HEK293 (cell line): ENCODE results near the gene GADD45GIP1.

Experiments used
- CTCF ChIP-seq: fragments of 450-650 bp; formaldehyde crosslinking; IDR thresholded peaks from 2 replicates; pipeline ENCODE4 v1.5.1; 2016; ENCODE audit warnings: missing biosample characterization, missing genetic modification characterization
- HIC1 ChIP-seq: fragments of 450-650 bp; formaldehyde crosslinking; IDR thresholded peaks from 2 replicates; pipeline ENCODE4 v1.5.1; 2016; ENCODE audit warnings: missing biosample characterization, missing genetic modification characterization
- INSM2 ChIP-seq: fragments of 450-650 bp; formaldehyde crosslinking; IDR thresholded peaks from 2 replicates; pipeline ENCODE4 v1.5.1; 2016; ENCODE audit warnings: missing biosample characterization, missing genetic modification characterization
- KLF9 ChIP-seq: fragments of 450-650 bp; formaldehyde crosslinking; IDR thresholded peaks from 2 replicates; pipeline ENCODE4 v1.5.1; 2016; ENCODE audit warnings: missing biosample characterization, missing genetic modification characterization, low read depth
- OSR2 ChIP-seq: fragments of 450-650 bp; formaldehyde crosslinking; IDR thresholded peaks from 2 replicates; pipeline ENCODE4 v1.5.1; 2016; ENCODE audit warnings: missing biosample characterization, missing genetic modification characterization
- PRDM1 ChIP-seq: fragments of 450-650 bp; formaldehyde crosslinking; IDR thresholded peaks from 2 replicates; pipeline ENCODE4; 2016; ENCODE audit warnings: missing biosample characterization, missing genetic modification characterization
- SCRT2 ChIP-seq: fragments of 450-650 bp; formaldehyde crosslinking; IDR thresholded peaks from 2 replicates; pipeline ENCODE4 v1.5.1; 2016; ENCODE audit warnings: missing biosample characterization, missing genetic modification characterization
- SP2 ChIP-seq: fragments of 450-650 bp; formaldehyde crosslinking; IDR thresholded peaks from 2 replicates; pipeline ENCODE4 v1.5.1; 2016; ENCODE audit warnings: missing biosample characterization, missing genetic modification characterization
- YY2 ChIP-seq: fragments of 450-650 bp; formaldehyde crosslinking; IDR thresholded peaks from 2 replicates; pipeline ENCODE4 v1.5.1; 2016; ENCODE audit warnings: missing biosample characterization, missing genetic modification characterization
- ZBTB1 ChIP-seq: fragments of 450-650 bp; formaldehyde crosslinking; IDR thresholded peaks from 2 replicates; pipeline ENCODE4 v1.5.1; 2016; ENCODE audit warnings: missing biosample characterization, missing genetic modification characterization
- ZBTB10 ChIP-seq: fragments of 450-650 bp; formaldehyde crosslinking; IDR thresholded peaks from 2 replicates; pipeline ENCODE4 v1.5.1; 2016; ENCODE audit warnings: missing biosample characterization, missing genetic modification characterization
- ZBTB11 ChIP-seq: fragments of 450-650 bp; formaldehyde crosslinking; conservative IDR thresholded peaks from 2 replicates; pipeline ENCODE4 v1.5.1; 2016; ENCODE audit warnings: low read depth, missing biosample characterization, missing genetic modification characterization
- ZBTB48 ChIP-seq: fragments of 450-650 bp; formaldehyde crosslinking; IDR thresholded peaks from 2 replicates; pipeline ENCODE4 v1.5.1; 2016; ENCODE audit warnings: missing biosample characterization, missing genetic modification characterization
- ZFHX2 ChIP-seq: fragments of 450-650 bp; formaldehyde crosslinking; conservative IDR thresholded peaks from 2 replicates; pipeline ENCODE4 v1.5.1; 2016; ENCODE audit warnings: missing biosample characterization, missing genetic modification characterization
- ZNF2 ChIP-seq: fragments of 450-650 bp; formaldehyde crosslinking; IDR thresholded peaks from 2 replicates; pipeline ENCODE4 v1.5.1; 2016; ENCODE audit warnings: missing biosample characterization, missing genetic modification characterization
- ZNF362 ChIP-seq: fragments of 450-650 bp; formaldehyde crosslinking; IDR thresholded peaks from 2 replicates; pipeline ENCODE4 v1.5.1; 2016; ENCODE audit warnings: missing biosample characterization, missing genetic modification characterization
- ZNF394 ChIP-seq: fragments of 450-650 bp; formaldehyde crosslinking; IDR thresholded peaks from 2 replicates; pipeline ENCODE4 v1.5.1; 2016; ENCODE audit warnings: missing biosample characterization, missing genetic modification characterization, mild to moderate bottlenecking, moderate library complexity, borderline replicate concordance
- ZNF449 ChIP-seq: fragments of 450-650 bp; formaldehyde crosslinking; IDR thresholded peaks from 2 replicates; pipeline ENCODE4 v1.5.1; 2017; ENCODE audit warnings: missing biosample characterization, mild to moderate bottlenecking, missing genetic modification characterization, moderate library complexity
- ZNF560 ChIP-seq: fragments of 450-650 bp; formaldehyde crosslinking; IDR thresholded peaks from 2 replicates; pipeline ENCODE4 v1.5.1; 2017; ENCODE audit warnings: missing biosample characterization, missing genetic modification characterization, borderline replicate concordance
- ZNF600 ChIP-seq: fragments of 450-650 bp; formaldehyde crosslinking; IDR thresholded peaks from 2 replicates; pipeline ENCODE4 v1.5.1; 2016; ENCODE audit warnings: missing biosample characterization, missing genetic modification characterization
- ZNF610 ChIP-seq: fragments of 450-650 bp; formaldehyde crosslinking; IDR thresholded peaks from 2 replicates; pipeline ENCODE4 v1.5.1; 2016; ENCODE audit warnings: missing biosample characterization, missing genetic modification characterization, borderline replicate concordance
- ZSCAN30 ChIP-seq: fragments of 450-650 bp; IDR thresholded peaks from 2 replicates; pipeline ENCODE4 v1.5.1; 2018; ENCODE audit warnings: missing biosample characterization, mild to moderate bottlenecking, missing genetic modification characterization, moderate library complexity

The GADD45GIP1 gene

GRCh38 chr19:12965017-12965811 lies 8.2 kb upstream of the GADD45GIP1 start (continued):
- TF ChIP-seq INSM2 (tag by site-specific recombination) (peak; percentile 59), ZBTB48 (tag by site-specific recombination) (peak; percentile 38; the same call in 1 of the 2 replicates), ZNF449 (peak; percentile 23; the same call in 1 of the 2 replicates), ZNF560 (no peak), ZNF362 (no peak), HIC1 (tag by site-specific recombination) (peak; percentile 87; the same call in 1 of the 2 replicates), YY2 (no peak), CTCF (peak; percentile 100), KLF9 (tag by site-specific recombination) (peak; percentile 82), ZNF610 (tag by site-specific recombination) (peak; percentile 53; the same call in 1 of the 2 replicates), ZNF600 (tag by site-specific recombination) (peak; percentile 94), ZBTB10 (tag by site-specific recombination) (peak; percentile 66), SP2 (peak; percentile 63), PRDM1 (0 out of 2 replicates have a peak, but pooled peaks have one; percentile 7), ZNF2 (tag by site-specific recombination) (peak; percentile 90; the same call in 1 of the 2 replicates), ZBTB1 (tag by site-specific recombination) (0 out of 2 replicates have a peak, but pooled peaks have one; percentile 23), SCRT2 (no peak), ZNF394 (peak; percentile 67), OSR2 (peak; percentile 59; the same call in 1 of the 2 replicates), ZSCAN30 (tag by site-specific recombination) (peak; percentile 81), ZBTB11 (tag by site-specific recombination) (0 out of 2 replicates have a peak, but pooled peaks have one; percentile 5), ZFHX2 (tag by site-specific recombination) (peak; percentile 90)
